Measurements from ENCODE around the gene TMUB1.

Gene TMUB1

GRCh38 chr7:151091988-151092387 is 8.7 kb upstream of the TMUB1 start:
- H3K4me1 ChIP-seq (ENCODE audit: insufficient read depth, low read length, severe bottlenecking) = peaks cover 13% of the 10 kb centered on the region
- H4K20me1 ChIP-seq (ENCODE audit: insufficient read depth, low read length) = no peaks in the 10 kb centered on the region

DNA sequence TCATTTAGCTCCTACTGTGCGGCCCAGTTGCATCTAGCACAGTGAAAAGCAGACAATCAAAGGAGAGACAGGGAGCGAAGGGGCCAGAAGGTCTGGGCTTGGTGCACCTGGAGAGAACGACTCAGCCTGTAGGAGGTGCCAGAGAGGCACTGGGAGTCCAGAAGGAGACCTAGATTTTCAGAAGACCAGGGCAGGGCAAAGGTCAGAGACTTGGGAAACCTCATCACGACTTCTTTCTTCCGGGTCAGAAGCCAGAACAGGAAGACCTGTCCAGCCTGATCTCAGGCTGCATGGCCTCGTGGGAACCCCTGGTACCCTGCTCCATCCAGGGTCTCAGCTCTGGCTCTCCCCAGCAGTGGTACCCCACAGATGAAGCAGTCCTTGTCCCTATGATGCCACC is 8.1 kb upstream of the TMUB1 start:
- H3K4me3 ChIP-seq (ENCODE audit: low read depth, low read length, poor library complexity, severe bottlenecking) = no peak overlapping the region
- no peak overlapping the region for H3K9ac ChIP-seq (ENCODE audit: low read length)
- peaks cover 16% of the 10 kb centered on the region for H3K4me1 ChIP-seq (ENCODE audit: insufficient read depth, low read length, severe bottlenecking)
- no peak overlapping the region for H3K27ac ChIP-seq (ENCODE audit: low read depth, low read length, poor library complexity, severe bottlenecking)
- H4K20me1 ChIP-seq (ENCODE audit: insufficient read depth, low read length) = no peaks in the 10 kb centered on the region
- no peaks in the 10 kb centered on the region for H3K79me2 ChIP-seq (ENCODE audit: insufficient read depth, low read length)
- TF ChIP-seq EZH2 (IDR thresholded peaks at IDR 0.05; ENCODE audit: borderline replicate concordance, low read length) = no peak
- TF ChIP-seq, protein P1, sequence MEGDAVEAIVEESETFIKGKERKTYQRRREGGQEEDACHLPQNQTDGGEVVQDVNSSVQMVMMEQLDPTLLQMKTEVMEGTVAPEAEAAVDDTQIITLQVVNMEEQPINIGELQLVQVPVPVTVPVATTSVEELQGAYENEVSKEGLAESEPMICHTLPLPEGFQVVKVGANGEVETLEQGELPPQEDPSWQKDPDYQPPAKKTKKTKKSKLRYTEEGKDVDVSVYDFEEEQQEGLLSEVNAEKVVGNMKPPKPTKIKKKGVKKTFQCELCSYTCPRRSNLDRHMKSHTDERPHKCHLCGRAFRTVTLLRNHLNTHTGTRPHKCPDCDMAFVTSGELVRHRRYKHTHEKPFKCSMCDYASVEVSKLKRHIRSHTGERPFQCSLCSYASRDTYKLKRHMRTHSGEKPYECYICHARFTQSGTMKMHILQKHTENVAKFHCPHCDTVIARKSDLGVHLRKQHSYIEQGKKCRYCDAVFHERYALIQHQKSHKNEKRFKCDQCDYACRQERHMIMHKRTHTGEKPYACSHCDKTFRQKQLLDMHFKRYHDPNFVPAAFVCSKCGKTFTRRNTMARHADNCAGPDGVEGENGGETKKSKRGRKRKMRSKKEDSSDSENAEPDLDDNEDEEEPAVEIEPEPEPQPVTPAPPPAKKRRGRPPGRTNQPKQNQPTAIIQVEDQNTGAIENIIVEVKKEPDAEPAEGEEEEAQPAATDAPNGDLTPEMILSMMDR (IDR thresholded peaks at IDR 0.05; ENCODE audit: low read length) = peak; percentile 88
- H3K4me2 ChIP-seq (ENCODE audit: low read length) = no peak overlapping the region
- H2AFZ ChIP-seq (ENCODE audit: low read length) = no peak overlapping the region
- no peaks in the 10 kb centered on the region for H3K36me3 ChIP-seq (ENCODE audit: insufficient read depth, low read length)
- no peaks in the 10 kb centered on the region; the same call in 1 of the 2 replicates for H3F3A ChIP-seq (ENCODE audit: insufficient read depth, low read length)
- peaks cover 11% of the 10 kb centered on the region for H3K27me3 ChIP-seq (ENCODE audit: insufficient read depth, low read length)
- no peaks in the 10 kb centered on the region for H3K9me3 ChIP-seq (ENCODE audit: low read length)
- H3K9me2 ChIP-seq (ENCODE audit: low read depth, low read length) = no peaks in the 10 kb centered on the region

More at GRCh38 chr7:151091988-151092387, 8.7 kb upstream of the TMUB1 start:
- no peaks in the 10 kb centered on the region; the same call in 1 of the 2 replicates for H3F3A ChIP-seq (ENCODE audit: insufficient read depth, low read length)
- no peaks in the 10 kb centered on the region for H3K79me2 ChIP-seq (ENCODE audit: insufficient read depth, low read length)
- no peaks in the 10 kb centered on the region for H3K9me3 ChIP-seq (ENCODE audit: low read length)
- no peak overlapping the region for H3K27ac ChIP-seq (ENCODE audit: low read depth, low read length, poor library complexity, severe bottlenecking)
- no peaks in the 10 kb centered on the region for H3K36me3 ChIP-seq (ENCODE audit: insufficient read depth, low read length)
- peaks cover 11% of the 10 kb centered on the region for H3K27me3 ChIP-seq (ENCODE audit: insufficient read depth, low read length)
- H3K4me2 ChIP-seq (ENCODE audit: low read length) = no peak overlapping the region
- no peaks in the 10 kb centered on the region for H3K9me2 ChIP-seq (ENCODE audit: low read depth, low read length)
- no peak overlapping the region for H2AFZ ChIP-seq (ENCODE audit: low read length)
- H3K9ac ChIP-seq (ENCODE audit: low read length) = no peak overlapping the region
- no peak for TF ChIP-seq EZH2 (IDR thresholded peaks at IDR 0.05; ENCODE audit: borderline replicate concordance, low read length)
- no peak overlapping the region for H3K4me3 ChIP-seq (ENCODE audit: low read depth, low read length, poor library complexity, severe bottlenecking)

- H3K4me2 ChIP-seq (ENCODE audit: low read length) = no peak overlapping the region
- H4K20me1 ChIP-seq (ENCODE audit: insufficient read depth, low read length) = no peaks in the 10 kb centered on the region
- TF ChIP-seq, protein P1 (IDR thresholded peaks at IDR 0.05; ENCODE audit: low read length) = no peak
- no peak for TF ChIP-seq EZH2 (IDR thresholded peaks at IDR 0.05; ENCODE audit: borderline replicate concordance, low read length)
- no peak overlapping the region for H3K4me3 ChIP-seq (ENCODE audit: low read depth, low read length, poor library complexity, severe bottlenecking)
- no peak overlapping the region for H3K9ac ChIP-seq (ENCODE audit: low read length)
- no peaks in the 10 kb centered on the region for H3K9me2 ChIP-seq (ENCODE audit: low read depth, low read length)
- no peak overlapping the region for H2AFZ ChIP-seq (ENCODE audit: low read length)
- H3K27ac ChIP-seq (ENCODE audit: low read depth, low read length, poor library complexity, severe bottlenecking) = no peak overlapping the region
- peaks cover 12% of the 10 kb centered on the region for H3K4me1 ChIP-seq (ENCODE audit: insufficient read depth, low read length, severe bottlenecking)
- H3F3A ChIP-seq (ENCODE audit: insufficient read depth, low read length) = no peaks in the 10 kb centered on the region; the same call in 1 of the 2 replicates
- no peaks in the 10 kb centered on the region for H3K79me2 ChIP-seq (ENCODE audit: insufficient read depth, low read length)
- H3K9me3 ChIP-seq (ENCODE audit: low read length) = no peaks in the 10 kb centered on the region
- H3K36me3 ChIP-seq (ENCODE audit: insufficient read depth, low read length) = no peaks in the 10 kb centered on the region
- peaks cover 11% of the 10 kb centered on the region for H3K27me3 ChIP-seq (ENCODE audit: insufficient read depth, low read length)
Observed at GRCh38 chr7:151091003-151091402, 7.7 kb upstream of the TMUB1 start.
